ENCODE data around the gene MCTP1.

- TF ChIP-seq HDGF (IDR thresholded peaks at IDR 0.05; ENCODE audit: borderline replicate concordance) = no peak
- TF ChIP-seq SP1 (IDR thresholded peaks at IDR 0.05) = no peak
- TF ChIP-seq CTBP1 (IDR thresholded peaks at IDR 0.05; ENCODE audit: borderline replicate concordance) = no peak
- no peak for TF ChIP-seq ELF4 (IDR thresholded peaks at IDR 0.05)
- no peak for TF ChIP-seq FOXK2 (IDR thresholded peaks at IDR 0.05)
- TF ChIP-seq FOXM1 (IDR thresholded peaks at IDR 0.05; ENCODE audit: borderline replicate concordance) = no peak
- TF ChIP-seq SUZ12 (IDR thresholded peaks at IDR 0.05) = no peak
- no peak for TF ChIP-seq FOXA1 (IDR thresholded peaks at IDR 0.05)
- TF ChIP-seq L3MBTL2 (conservative IDR thresholded peaks at IDR 0.05) = no peak
- TF ChIP-seq LEF1 (IDR thresholded peaks at IDR 0.05; ENCODE audit: borderline replicate concordance) = no peak
- TF ChIP-seq BHLHE40 (IDR thresholded peaks at IDR 0.05; ENCODE audit: borderline replicate concordance) = no peak
- TF ChIP-seq PKNOX1 (IDR thresholded peaks at IDR 0.05) = no peak
- no peak for TF ChIP-seq ZNF384 (IDR thresholded peaks at IDR 0.05)
These were observed 488 bp upstream of the MCTP1 start for GRCh38 chr5:95285409-95285755.
